T1000 (cell line): ENCODE data around the gene AK1.

Source experiments
- DNase-seq: peaks from one replicate; lab custom pipeline; 2025; ENCODE audit warnings: mixed read lengths; lab: John Stamatoyannopoulos, UW

The AK1 gene

DNA sequence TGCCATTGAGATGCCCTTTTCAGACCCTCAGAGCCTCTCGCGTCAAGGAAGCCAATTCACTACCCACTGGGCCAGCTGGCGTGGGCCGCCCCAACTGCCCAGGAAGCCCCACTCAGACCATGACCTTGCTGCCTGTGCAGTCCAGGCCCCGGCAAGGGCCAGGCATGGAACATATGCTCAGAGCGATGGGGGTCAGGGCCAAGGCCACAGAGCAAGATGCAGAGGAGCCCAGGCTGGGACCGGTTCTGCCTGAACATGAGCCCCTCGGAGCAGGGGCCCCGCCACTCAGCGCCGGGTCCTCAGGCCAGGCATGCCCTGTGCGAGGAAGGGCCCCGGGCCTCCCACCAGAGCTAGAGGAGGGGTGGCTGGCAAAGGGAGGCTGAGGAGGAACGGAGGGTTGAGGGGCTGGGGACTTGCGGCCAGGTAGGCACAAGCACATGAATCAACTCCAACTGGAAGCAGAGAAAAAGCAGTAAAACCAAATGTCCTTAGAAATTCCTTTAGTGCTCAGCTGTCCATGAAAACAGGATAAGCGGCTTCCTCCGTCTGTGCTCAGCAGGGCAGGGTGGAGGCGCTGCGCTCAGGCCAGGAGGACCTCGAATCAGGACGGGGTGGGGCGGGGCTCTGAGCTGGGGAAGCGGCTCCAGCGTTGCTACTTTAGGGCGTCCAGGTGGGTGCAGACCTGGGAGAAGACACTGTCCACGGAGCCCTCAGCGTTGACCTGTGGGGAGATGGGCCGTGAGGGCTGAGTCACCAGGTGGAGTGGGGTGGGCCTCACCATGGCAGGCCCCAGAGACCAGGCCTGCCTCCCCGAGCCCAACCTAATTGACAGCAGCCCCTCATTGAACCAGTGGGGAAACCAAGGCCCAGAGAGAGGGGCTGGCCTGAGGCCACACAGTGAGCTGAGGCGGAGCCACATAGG is 9.9 kb downstream of the AK1 start:
- no peak for DNase-seq

DNA sequence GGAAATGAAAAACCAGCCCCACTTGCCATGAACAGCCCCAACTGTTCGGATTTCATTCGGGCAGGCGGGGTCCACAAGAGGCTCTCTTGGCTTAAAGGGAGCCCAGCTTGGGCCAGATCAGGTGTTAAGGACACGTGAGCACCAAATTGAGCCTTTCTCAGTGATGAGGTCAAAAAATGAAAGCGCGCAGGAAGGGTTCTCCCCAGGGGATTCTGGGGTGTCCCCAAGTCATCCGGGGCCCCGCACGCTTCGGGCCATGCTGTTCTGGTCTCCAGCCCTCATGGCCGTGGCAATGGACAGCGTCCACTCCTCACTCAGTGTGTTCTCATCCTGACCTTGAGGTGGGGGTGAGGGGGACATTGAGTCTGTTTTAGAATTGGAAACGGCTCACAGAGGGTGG is 10.9 kb downstream of the AK1 start:
- DNase-seq, result no peak

DNA sequence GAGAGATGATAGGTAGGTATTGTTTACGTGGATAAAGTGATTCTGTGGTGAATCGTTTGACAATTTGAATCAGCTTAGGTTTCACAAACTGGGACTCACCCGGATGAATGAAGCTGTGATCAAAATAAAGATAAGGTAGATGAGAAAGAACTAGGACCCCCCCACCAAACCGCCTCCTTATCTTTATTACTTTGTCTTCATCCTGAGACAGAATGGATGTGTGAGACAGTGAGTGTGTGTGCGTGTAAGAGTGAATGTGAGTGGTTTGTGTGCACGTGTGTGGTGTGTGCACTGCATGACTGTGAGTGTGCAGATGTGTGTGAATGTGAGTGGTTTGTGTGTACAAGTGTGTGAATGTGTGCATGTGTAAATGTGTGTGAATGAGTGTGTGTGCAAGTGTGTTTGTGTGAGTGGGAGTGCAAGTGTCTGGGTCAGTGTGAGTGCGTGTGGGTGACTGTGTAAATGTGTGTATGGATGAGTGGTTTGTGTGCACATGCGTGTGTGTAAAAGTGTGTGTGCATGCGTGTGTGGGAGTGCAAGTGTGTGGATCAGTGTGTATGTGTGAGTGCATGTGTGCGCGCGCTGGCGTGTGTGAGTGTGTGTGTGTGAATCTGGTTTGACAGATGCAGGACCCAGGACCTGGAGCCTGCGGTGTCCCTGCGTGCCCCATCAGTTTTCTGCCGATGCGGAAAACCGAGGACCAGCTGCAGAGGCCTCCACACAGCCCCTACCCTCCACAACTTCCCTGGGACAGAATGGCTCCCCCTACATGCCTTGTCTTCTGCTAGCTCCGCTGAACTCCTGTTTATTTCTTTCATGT is 11.6 kb downstream of the AK1 start:
- DNase-seq, result no peak

DNA sequence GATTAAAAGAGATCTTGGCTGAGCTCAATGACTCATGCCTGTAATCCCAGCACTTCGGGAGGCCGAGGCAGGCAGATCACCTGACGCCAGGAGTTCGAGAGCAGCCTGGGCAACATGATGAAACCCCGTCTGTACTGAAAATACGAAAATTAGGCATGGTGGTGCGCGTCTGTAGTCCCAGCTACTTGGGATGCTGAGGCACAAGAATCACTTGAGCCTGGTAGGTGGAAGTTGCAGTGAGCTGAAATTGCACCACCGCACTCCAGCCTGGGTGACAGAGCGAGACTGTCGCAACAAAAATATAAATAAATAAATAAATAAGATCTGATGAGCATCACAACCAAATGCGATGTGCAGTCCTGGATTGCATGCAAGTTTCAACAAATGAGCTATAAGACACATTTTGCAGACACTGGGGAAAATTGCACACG is 14.3 kb downstream of the AK1 start:
- DNase-seq, result no peak

DNA sequence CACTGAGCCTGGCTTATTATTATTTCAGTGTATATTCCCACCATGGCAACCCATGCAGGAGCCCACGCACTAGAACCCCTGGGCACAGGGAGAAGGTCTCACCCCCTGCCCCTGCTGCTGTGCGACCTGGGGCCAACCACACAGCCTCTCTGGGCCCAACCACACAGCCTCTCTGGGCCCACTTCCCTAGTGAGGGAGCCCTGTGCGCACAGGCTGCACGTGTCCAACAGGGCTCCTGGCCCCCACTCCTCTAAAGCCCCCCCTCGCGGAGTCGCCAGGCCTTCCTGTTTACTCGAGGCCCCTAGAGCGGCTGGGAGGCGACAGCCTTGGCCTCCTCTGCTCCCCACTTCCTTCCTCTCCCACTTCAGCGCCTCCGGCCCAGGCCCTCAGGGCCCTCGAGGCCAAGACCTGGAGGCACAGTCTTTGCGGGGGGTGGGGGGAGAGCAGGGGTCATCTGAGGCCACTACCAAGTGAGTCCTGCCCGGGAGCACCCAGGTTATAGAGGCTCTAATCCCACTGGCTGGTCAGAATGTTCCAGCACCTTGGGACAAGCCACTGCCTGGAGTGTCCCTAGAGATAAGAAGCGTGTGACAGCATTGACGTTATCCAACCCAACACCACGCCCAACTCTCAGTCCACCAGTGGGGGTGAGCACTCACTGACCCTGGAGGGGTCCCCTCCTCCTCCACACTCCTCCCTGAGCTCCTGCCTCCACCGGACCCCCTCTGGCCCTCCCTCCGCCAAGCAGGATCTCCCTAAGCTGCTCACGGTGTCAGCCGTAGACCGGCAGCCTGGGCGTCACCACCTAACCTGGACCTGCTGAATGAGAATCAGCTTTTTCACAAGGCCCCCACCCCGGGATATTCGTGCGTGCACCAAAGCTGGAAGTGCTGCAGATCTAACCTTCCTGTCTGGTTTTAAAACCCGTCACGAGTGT is 15.1 kb downstream of the AK1 start:
- no peak for DNase-seq

DNA sequence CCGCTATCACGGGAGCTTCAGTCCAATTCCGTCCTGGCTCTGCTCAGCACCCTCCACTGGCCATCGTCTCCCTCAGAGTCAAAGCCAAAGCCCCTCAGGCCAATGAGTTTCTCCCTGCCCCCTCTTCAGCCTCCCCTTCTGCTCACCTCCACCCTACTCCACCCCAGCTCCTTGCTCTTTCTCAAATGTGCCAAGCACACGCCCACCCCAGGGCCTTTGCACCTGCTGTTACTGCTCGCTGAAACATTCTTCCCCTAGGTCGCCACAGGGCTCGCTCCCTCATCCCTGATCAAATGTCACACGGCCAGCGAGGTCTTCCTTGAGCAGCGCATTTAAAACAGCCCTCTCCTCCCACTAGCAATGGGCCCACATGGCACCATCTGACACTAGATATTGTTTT is 16.7 kb downstream of the AK1 start:
- DNase-seq, result no peak

DNA sequence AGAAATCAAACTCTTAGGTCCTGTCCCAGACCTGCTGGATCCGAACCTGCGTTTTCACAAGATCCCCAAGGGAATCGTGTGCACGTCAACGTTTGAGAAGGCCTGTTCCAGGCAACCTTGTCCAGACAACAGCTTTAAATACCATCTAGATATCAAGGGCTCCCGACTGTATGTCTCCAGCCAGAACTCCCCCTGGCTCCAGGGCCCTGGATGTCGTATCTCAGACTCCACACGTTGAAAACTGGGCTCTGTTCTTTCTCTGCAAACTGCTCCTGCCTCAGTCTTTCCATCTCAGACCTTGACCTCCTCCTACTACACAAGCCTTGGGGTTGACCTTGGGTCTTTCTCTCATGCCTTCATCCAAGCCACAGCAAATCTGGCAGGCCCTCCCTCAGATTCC is 17.2 kb downstream of the AK1 start:
- DNase-seq, result no peak

DNA sequence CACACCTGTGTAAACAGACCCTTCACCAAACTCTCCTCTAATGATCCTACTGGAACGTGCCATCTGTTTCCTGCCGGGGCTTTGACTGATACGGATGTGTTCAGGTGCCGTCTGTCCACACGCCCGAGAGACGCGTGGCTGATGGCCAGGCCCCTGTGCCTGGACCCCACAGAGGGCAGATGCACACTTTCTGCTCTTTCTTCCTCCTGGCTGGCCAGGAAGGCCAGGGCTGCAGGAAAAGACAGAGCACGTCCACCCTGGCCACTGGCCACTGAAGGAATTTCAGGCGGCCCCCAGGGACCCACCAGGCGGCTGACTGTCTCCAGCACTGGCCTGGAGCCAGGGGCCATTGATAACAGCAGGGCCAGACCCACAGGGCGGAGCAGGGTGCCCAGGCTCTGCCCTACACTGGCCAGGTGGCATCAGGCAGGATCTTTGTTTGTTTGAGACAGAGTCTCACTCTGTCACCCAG is 19.4 kb downstream of the AK1 start:
- DNase-seq, result no peak

DNA sequence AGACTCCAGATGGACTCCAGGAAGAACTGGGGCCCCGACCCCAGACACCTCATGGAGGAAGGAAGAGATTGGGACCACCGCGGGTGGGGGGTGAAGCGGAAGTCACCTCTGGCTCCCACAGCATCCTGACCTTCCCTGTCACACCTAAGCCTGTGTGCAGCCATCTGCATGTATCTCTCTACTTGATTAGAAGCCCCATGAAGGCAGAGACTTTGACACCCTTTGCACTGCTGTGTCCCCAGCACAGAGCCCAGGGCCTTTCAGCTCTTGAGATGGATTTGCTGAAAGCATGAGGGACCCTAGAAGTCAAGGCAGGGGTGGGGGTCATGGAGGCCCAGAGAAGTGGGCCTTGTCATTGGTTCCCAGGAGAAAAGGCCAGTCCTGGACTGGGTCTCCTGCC is 20.2 kb downstream of the AK1 start:
- no peak for DNase-seq

DNA sequence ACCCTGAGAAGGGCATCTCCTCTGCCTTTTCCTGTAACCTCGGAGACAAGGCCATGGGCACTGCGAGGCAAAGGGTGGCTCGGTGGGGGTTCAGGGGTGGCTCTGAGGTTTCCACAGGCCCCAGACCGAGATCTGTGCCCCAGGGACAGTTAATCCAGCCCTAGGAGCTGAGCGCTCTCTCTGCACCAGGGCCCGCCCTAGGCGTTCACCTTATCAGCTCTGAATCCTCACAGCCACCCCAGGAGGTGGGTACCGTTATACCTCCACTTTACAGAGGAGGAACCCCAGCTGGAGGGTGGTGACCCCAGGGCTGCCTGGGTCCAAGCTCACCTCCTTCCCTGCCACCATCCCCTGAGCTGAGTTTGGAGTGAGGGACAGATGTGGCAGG is 20.8 kb downstream of the AK1 start:
- DNase-seq, result no peak

DNA sequence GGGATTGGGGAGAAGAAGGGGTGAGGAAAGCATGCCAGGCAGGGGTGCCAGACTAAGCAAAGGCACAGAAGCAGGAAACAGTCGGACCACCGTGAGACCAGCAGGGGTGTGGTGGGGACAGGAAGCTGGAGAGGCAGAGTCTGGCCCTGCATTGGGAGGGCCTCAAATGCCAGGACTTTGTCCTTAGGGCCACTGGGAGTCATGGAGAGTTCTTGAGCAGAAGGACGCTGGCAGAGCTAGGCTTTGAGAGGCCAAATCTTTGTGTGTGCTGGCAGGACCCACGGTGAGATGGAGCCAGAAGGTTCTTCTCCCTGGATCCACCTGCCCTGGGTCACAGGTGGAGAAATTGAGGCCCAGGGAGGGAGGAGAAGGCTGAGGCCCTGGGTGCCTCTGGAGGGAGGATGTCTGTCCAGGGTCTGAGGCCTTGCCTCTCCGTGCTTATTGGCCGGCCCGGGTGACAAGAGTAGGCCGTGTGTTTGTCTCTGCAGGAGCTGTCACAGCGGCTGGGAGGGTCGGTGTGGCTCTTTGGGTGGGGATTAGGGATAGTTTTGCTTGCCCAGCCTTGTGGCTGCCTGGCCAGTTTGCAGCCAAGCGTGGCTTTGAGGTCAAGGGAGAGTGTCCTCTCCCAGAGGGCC is 21.3 kb downstream of the AK1 start:
- DNase-seq, result no peak

DNA sequence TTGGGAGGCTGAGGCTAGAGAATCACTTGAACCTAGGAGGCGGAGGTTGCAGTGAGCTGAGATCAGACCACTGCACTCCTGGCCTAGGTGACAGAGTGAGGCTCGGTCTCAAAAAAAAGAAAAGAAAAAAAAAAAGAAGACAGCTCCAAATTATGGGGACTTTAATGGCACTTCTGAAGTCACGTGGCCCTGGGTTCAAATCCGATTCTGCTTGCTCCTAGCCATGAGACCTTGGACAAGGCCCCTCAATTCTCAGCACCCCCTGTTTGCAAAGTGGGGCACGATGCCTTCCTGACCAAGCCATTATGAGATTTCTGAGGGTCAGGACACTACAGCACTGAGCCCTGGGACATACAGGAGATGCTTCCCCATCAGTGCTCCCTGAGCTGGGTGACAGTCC is 22.0 kb downstream of the AK1 start:
- DNase-seq, result no peak

DNA sequence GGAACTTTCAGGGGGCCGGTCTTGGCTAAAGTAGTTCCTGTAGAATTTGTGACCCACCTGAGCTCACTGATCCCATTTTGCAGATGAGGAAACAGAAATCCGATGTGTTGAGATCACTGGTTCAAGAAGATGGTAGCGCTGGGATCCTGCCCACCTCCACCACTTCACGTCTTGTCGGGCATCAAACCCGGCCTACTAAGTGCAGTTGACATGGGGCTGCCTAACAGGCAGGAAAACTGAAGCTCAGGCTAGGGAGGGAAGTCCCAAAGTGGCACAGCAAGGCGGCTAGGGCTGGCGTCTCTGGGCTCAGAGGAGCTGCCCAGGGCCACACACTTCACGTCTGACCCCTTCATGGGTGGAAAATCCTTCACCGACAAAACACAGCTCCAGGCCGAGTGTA is 22.5 kb downstream of the AK1 start:
- no peak for DNase-seq

DNA sequence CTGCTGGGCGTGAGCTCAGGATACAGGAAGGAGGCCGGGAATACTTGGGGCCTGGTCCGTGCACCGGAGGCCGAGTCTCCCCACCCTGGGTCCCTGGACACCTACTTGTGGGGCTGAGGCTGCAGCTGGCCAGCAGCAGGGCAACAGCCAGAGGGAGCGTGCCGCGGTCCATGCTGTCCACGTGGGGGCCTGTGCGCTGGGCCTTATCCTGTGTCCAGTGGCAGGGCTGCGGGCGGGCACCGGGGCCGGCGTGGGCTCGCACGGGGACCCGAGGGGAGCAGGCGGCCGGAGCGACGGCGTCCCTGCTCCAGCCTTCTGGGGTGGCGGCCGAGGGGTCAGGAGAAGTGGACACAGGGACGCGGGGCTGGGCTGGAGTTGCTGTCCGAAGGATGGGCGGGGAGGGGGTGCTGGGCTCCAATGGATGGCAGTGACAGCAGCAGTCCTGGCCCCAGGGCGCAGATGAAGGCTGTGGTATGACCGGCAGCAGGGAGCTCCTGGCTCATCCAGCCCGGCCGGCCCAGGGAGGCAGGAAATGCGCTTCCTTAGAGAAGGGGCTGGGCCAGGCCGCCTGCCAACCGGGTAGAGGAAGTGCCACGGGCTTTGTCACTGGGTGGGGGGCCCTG is 23.2 kb downstream of the AK1 start, which contains the start of gene ENG:
Gene ENG, minus strand, starts transcription at position 475 of the 623 bp plus-strand sequence. Its CDS starts 303 bp downstream, at position 172.
- DNase-seq, result no peak

DNA sequence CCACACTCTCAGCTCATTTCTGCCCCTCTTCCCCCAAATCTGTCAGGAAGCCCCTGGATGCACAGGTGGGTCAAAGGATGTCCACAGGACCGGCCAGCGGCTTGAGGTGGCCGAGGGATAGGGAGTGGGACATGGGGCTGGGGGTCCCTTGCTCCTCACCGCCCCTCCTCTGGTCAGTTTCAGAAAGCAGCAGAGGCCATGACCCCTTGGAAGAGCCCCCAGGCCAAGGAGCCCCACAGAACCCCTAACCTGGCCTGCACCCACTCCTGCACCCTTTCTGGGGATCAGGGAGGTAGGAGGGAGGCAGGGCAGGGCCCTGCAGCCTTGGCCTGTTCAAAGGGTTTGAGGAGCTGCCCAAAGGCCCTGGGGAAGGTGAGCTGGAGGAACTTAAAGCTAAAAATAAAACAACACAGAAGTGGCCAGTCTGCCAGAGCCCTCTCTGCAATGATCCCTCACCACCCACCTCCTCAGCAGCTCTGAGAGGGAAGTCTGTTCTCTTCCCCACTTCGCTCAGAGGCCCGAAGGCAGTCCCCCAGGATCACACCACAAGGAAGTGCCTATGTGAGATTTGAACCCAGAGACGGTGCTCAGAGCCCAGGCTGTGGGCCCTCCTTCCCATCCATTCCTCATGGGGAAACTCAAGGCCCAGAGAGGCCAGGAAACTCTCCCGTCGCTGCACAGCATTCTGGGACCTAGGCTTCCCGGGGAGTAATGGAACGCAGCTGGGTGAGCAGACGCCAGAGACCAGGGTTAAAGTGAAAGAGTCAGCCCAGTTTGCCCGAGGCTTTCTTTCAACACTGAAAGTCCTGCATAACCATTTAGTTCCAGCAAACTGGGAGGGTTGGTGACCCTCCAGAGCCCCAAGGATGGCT is 23.9 kb downstream of the AK1 start:
- no peak for DNase-seq

DNA sequence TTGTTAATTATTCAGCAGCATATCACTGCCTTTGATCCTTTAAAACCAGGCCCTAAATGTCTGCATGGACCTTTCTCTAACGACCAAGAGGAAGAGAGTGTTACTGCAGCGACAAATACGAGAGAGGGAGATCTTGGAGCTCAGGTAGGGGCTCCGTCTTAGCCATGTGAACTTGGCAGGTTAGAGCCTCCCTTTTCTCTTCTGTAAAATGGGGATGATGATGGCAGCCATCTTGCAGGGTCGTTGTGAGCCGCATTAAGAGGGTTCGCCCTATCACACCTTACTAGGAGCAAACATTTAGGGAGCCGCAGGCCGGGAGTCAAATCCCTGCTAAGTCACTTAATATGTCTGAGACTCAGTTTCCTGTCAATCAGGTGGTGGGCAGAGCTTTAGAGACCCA is 24.6 kb downstream of the AK1 start:
- DNase-seq, result no peak

DNA sequence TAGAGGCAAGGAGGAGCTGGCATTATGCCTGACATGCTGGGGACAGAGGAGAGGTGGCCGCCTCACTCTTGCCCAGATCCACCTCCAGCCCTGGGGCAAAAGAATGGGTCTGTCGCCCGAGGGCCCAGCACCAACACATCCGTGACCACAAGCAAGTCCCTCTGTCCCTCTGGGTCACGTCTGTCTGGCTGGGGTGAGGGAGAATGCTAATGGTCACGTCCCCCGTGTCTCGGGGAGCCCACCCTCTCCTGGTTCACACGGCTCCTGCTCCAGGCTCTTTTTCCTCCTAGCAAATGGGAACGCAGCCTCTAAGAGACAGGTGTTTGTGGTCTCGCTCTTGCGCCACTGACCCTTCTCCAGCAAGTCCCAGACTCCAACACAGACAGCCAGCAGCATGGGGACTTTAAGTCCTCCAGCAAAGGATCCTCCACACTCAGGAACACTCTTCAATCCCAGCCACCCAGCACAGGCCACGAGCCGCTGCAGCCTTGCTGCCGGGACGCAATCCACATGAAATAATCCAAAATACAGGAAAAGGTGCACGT is 27.1 kb downstream of the AK1 start:
- DNase-seq, result no peak

DNA sequence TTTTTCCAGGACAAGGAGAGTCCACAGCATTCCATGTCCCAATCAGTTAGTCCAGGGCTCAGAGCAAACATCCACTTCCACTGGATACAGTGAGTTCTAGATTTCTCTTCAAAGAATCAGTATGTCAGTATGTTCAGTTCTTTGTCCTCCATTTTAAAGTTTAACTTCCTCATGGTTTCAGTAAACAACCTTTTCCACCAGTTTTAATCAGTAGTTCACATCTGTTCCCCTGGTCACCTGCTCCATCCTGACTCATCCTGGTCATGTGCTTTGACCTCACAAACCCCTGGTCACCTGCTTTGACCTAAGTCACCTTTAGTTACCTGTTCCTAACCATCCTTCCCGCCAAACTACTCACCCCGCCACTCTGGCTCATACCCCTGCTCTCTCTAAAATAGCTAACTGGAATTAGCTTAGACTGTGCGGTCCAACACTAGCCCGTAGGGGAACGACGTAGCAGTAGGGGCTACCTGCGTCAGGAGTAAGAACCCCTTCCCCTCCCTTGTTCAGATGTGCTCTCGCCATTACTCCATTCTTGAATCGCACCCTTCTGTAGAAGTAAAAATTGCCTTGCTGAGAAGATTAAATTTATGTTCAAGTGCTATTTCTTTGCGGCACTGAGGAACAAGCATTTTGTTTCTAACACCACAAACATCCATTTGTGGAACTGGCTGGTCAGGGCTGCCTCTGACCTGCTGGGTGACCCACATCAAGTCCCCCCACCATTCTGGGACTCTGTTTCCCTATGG is 28.5 kb downstream of the AK1 start:
- DNase-seq, result no peak
